Mucosa of descending colon (tissue), 3 donors: ENCODE data around the gene OR2A5. TPM values are rescaled to one million over a fixed set of nuclear protein-coding genes. Genes with fewer than 3 reads are reported as not detected.

Experiments
- ATAC-seq: fragments of 200-7000 bp; cut with Tn5 transposase; one replicate; pipeline ENCODE4 v1.9.1; 2020; ENCODE audit warnings: mild to moderate bottlenecking, moderate library complexity
- DNase-seq, 3 donors: peaks; one replicate each; pipeline ENCODE4 v3.0.0-alpha.2; 2020
- H3K36me3 ChIP-seq: fragments of 200-600 bp; one replicate; pipeline ENCODE4 v1.8.0; 2021; ENCODE audit warnings: low read depth, mild to moderate bottlenecking
- H3K4me1 ChIP-seq: fragments of 200-600 bp; one replicate; pipeline ENCODE4 v1.8.0; 2021; ENCODE audit warnings: low read depth, mild to moderate bottlenecking
- H3K4me3 ChIP-seq: fragments of 200-600 bp; one replicate; pipeline ENCODE4 v1.8.0; 2021; ENCODE audit warnings: mild to moderate bottlenecking
- H3K9me3 ChIP-seq: fragments of 200-600 bp; one replicate; pipeline ENCODE4 v1.8.0; 2021; ENCODE audit warnings: mild to moderate bottlenecking
- CTCF ChIP-seq: fragments of 200-600 bp; IDR thresholded peaks from one replicate; pipeline ENCODE4 v1.8.0; 2022; ENCODE audit warnings: antibody characterized with exemption, mild to moderate bottlenecking
- intact Hi-C, 2 donors: fragments of 100-400 bp; cut with DNase I in 1 of 2; cut with micrococcal nuclease in 1 of 2; formaldehyde crosslinking; loops; one replicate each; pipeline versions ENCODE4 v1.11.0 to v1.11.1; 2022; cut with DNase I, micrococcal nuclease
- total RNA-seq, 3 donors: library from RNA; stranded (reverse); fragmentation: NEBNext Ultra II Directional in 2 of 3; extraction: Animal tissue kit (Norgen Biotek cat#: 25700) in 2 of 3; gene quantifications; one replicate each; pipeline versions ENCODE4 v1.2.1 to v1.2.4, GENCODE V29; 2021 to 2023
- donor health status: DM: no; HTN: no; CAD: no; lungs with moderate emphysema.
- donor health status: DM: no; HTN: no; CAD: no.
- donor health status: DM: no; HTN: yes; CAD: no.

OR2A5 gene
- total RNA-seq, 3 donors from 2014 or later, result not detected

- DNase-seq (no peak), ATAC-seq (no peak)
- Histone ChIP-seq H3K4me1 (no peaks in the 10 kb centered on the region), H3K36me3 (no peaks in the 10 kb centered on the region), H3K4me3 (no peak overlapping the region), H3K9me3 (no peaks in the 10 kb centered on the region)
- no peak for TF ChIP-seq CTCF
- intact Hi-C loops, result loop anchor here in 1 of 2 donors (5.0 kb wide), 1 partner anchor 1287 kb away; no protein-coding TSS in a partner anchor
Measured at GRCh38 chr7:144035385-144035784, 13.4 kb upstream of the OR2A5 start.

- Histone ChIP-seq H3K4me1 (no peaks in the 10 kb centered on the region), H3K36me3 (no peaks in the 10 kb centered on the region), H3K4me3 (no peak overlapping the region), H3K9me3 (no peaks in the 10 kb centered on the region)
- DNase-seq (no peak), ATAC-seq (no peak)
- no peak for TF ChIP-seq CTCF
- intact Hi-C loops, result loop anchor here in 1 of 2 donors (5.0 kb wide), 1 partner anchor 1286 kb away; no protein-coding TSS in a partner anchor
Measured at GRCh38 chr7:144036302-144036885, 12.4 kb upstream of the OR2A5 start.

- no peaks in the 10 kb centered on the region for H3K36me3 ChIP-seq
- intact Hi-C loops, result loop anchor here in 1 of 2 donors (5.0 kb wide), 1 partner anchor 1285 kb away; no protein-coding TSS in a partner anchor
- no peak overlapping the region for H3K4me3 ChIP-seq
- TF ChIP-seq CTCF, result no peak
- DNase-seq (no peak), ATAC-seq (no peak)
- no peaks in the 10 kb centered on the region for H3K4me1 ChIP-seq
- H3K9me3 ChIP-seq, result no peaks in the 10 kb centered on the region
Measured at GRCh38 chr7:144037414-144038035, 11.2 kb upstream of the OR2A5 start.

GRCh38 chr7:144038887-144039286, 9.9 kb upstream of the OR2A5 start:
- H3K4me3 ChIP-seq, result no peak overlapping the region
- DNase-seq (no peak), ATAC-seq (no peak)
- TF ChIP-seq CTCF, result no peak
- no peaks in the 10 kb centered on the region for H3K9me3 ChIP-seq
- no peaks in the 10 kb centered on the region for H3K36me3 ChIP-seq
- intact Hi-C loops, result loop anchor here in 1 of 2 donors (5.0 kb wide), 1 partner anchor 1283 kb away; no protein-coding TSS in a partner anchor
- H3K4me1 ChIP-seq, result no peaks in the 10 kb centered on the region

- no peak overlapping the region for H3K4me3 ChIP-seq
- intact Hi-C loops, result no loop called here
- H3K36me3 ChIP-seq, result no peaks in the 10 kb centered on the region
- ATAC-seq, result no peak
- H3K9me3 ChIP-seq, result no peaks in the 10 kb centered on the region
- H3K4me1 ChIP-seq, result no peaks in the 10 kb centered on the region
- TF ChIP-seq CTCF, result no peak
- DNase-seq, result no peak
Measured at GRCh38 chr7:144049491-144049890, 743 bp downstream of the OR2A5 start.
